GM18505 (cell line): ENCODE measurements around the gene OVCH1.
"Not testable (repeated sequence)": the region's sequence is repeated elsewhere in the genome, so short reads cannot be mapped to it uniquely, and the experiment has no call there.

Experiments
- ATAC-seq: cut with Tn5 transposase; IDR thresholded peaks from one replicate; pipeline ENCODE4 v1.9.1; 2021; ENCODE audit not compliant: unreplicated experiment
- POLR2A ChIP-seq: IDR thresholded peaks from 4 replicates; pipeline ENCODE4 v1.6.1; 2011; ENCODE audit warnings: borderline replicate concordance; ENCODE audit not compliant: insufficient read depth, insufficient read length; ENCODE audit errors: extremely low read depth

OVCH1 gene

GRCh38 chr12:29448157-29448556, 49.3 kb downstream of the OVCH1 start:
- no peak for TF ChIP-seq POLR2A
- no peak for ATAC-seq

GRCh38 chr12:29447285-29447975, 50.1 kb downstream of the OVCH1 start:
- ATAC-seq, result no peak
- TF ChIP-seq POLR2A, result no peak

GRCh38 chr12:29439506-29439905, 58.0 kb downstream of the OVCH1 start:
- ATAC-seq, result no peak
- TF ChIP-seq POLR2A, result no peak

GRCh38 chr12:29438752-29439408, 58.6 kb downstream of the OVCH1 start:
- no peak for ATAC-seq
- no peak for TF ChIP-seq POLR2A

- no peak for ATAC-seq
Measured at GRCh38 chr12:29437575-29437974, 59.9 kb downstream of the OVCH1 start.

GRCh38 chr12:29436815-29437214, 60.7 kb downstream of the OVCH1 start:
- not testable (repeated sequence) for ATAC-seq

More at GRCh38 chr12:29437575-29437974, 59.9 kb downstream of the OVCH1 start:
- TF ChIP-seq POLR2A, result no peak

- TF ChIP-seq POLR2A, result no peak
- no peak for ATAC-seq
Measured at GRCh38 chr12:29431513-29431912, 66.0 kb downstream of the OVCH1 start.

GRCh38 chr12:29430716-29431044, 66.8 kb downstream of the OVCH1 start:
- ATAC-seq, result no peak
- no peak for TF ChIP-seq POLR2A

- ATAC-seq, result no peak
- no peak for TF ChIP-seq POLR2A
Measured at GRCh38 chr12:29429999-29430715, 67.3 kb downstream of the OVCH1 start.

- TF ChIP-seq POLR2A, result no peak
- ATAC-seq, result peak; percentile 64
Measured at GRCh38 chr12:29428633-29429032, 68.9 kb downstream of the OVCH1 start.

- no peak for TF ChIP-seq POLR2A
- peak; percentile 95 for ATAC-seq
Measured at GRCh38 chr12:29427964-29428363, 69.5 kb downstream of the OVCH1 start.

GRCh38 chr12:29426498-29426897, 71.0 kb downstream of the OVCH1 start:
- no peak for TF ChIP-seq POLR2A
- ATAC-seq, result no peak

- no peak for TF ChIP-seq POLR2A
- ATAC-seq, result no peak
Measured at GRCh38 chr12:29425722-29426121, 71.8 kb downstream of the OVCH1 start.

- TF ChIP-seq POLR2A, result no peak
- no peak for ATAC-seq
Measured at GRCh38 chr12:29416748-29417147, 80.7 kb downstream of the OVCH1 start.

- TF ChIP-seq POLR2A, result no peak
- ATAC-seq, result no peak
Measured at GRCh38 chr12:29415111-29415510, 82.4 kb downstream of the OVCH1 start.

GRCh38 chr12:29414368-29414767, 83.1 kb downstream of the OVCH1 start:
- TF ChIP-seq POLR2A, result no peak
- no peak for ATAC-seq
